Measurements from ENCODE around the gene C1orf174.

C1orf174 gene

DNA sequence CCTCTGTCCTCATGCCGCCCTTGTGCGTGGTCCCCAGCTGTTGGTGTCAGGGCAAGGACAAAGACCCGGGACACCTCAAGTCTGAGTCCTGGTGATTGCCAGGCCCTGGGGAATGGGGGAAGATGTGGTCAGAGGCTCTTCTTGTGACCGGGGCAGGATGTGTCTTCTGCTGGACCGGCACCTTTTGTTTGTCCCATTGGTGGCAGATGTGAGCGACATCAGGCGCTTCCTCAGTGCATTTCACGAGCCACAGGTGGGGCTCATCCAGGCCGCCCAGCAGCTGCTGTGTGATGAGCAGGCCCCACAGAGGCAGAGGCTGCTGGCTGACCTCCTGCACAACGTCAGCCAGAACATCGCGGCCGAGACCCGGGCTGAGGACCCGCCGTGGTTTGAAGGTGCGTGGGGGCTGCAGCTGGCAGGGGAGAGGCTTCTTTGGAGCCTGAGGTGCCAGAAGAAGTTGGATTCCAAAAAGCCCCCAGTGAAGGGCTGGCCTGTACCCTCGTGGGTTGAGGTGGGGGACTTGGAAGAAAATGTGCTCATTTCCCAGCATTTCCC lies 34.4 kb downstream of the C1orf174 start:
- FAIRE-seq = no peak

DNA sequence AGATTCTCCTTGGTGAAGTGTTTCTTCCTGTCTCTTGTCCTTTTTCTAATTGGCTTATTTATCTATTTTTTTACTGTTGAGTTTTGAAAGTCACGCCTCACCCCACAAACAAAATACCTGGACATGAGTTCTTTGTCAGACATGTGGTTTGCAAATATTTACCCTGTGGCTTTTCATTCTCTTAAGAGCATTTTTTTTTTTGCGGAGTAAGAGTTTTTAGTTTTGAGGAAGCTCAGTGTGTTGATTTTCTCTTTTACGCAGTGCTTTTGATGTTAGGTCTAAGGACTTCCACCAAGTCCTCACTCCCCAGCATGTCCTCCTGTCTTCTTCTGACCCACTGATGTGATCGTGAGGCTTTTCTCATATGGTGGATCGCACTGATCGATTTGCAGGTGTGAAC lies 35.2 kb downstream of the C1orf174 start:
- no peak for FAIRE-seq

DNA sequence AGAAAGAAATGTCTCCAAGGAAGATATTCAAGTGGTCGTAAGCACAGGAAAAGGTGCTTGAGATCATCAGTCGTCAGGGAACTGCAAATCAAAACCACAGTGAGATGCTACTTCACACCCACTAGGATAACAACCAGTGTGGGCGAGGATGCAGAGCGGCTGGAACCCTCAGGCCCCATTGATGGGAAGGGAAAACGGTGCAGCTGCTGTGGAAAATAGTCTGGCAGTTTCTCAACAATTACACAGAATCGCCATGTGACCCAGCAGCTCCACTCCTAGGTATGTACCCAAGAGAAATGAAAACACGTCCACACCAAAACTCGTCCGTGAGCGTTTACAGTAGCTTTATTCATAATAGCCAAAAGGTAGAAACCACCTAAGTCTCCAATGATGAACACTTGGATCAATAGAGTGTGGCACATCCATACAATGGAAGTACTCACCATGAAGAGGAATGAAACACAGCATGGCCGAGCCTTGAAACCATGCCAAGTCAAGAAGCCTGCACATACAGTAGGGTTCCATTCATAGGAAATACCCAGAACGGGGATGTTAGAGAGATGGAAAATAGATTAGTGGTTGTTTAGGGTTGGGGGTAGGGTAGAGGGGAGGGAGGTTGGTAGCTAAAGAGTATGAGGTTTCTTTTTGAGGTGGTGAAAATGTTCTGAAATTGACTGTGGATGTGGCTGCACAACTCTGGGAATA lies 36.7 kb downstream of the C1orf174 start:
- no peak for FAIRE-seq

DNA sequence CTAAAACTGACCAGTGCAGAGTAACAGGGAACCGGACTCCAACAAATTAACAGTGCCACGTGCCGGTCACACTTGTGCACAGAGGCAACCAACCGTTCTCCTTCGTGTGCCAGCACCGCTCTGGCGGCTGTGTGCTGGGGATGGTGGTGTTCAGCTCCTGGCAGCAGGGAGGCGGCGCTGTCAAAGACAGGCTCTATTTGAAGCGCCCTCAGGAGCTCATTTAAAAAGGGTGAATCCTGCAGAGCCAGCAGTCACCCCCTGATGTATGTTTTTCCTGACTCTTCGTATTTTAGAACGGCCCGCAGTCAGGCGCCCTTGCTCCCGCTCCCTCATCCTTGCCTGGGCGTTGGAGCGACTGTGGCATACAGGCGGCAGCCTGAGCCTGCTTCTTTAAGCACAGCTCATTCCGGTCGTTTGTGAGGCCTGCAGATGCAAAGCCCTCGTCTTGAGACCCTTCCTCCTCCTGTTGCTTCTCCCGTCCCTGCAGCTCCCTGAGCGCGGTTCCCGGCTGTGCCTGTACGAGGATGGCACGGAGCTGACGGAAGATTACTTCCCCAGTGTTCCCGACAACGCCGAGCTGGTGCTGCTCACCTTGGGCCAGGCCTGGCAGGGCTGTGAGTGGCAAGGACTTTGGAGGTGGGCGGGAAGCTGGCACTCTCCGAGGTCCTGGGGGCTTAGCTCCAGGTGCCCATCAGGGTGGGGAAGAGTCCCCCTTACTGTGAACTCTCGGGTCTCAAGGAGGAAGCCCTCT lies 41.7 kb downstream of the C1orf174 start:
- no peak for FAIRE-seq

DNA sequence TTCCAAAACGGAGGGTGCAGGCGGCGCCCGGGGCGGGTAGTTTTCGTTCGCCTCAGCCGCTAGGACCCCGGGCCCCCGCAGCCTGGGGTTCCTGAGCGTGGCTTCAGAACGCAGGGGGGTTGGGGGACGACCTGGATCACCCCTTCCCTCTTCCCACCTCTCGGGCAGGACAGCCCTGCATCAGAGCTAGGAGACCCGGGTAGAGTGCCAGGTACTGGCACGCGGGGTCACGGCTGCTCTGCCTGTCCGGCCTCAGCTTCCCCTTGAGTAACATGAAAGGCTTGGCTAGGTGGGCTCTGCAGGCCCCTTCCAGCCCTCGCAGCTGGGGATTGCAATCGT lies 42.3 kb downstream of the C1orf174 start:
- FAIRE-seq = no peak

DNA sequence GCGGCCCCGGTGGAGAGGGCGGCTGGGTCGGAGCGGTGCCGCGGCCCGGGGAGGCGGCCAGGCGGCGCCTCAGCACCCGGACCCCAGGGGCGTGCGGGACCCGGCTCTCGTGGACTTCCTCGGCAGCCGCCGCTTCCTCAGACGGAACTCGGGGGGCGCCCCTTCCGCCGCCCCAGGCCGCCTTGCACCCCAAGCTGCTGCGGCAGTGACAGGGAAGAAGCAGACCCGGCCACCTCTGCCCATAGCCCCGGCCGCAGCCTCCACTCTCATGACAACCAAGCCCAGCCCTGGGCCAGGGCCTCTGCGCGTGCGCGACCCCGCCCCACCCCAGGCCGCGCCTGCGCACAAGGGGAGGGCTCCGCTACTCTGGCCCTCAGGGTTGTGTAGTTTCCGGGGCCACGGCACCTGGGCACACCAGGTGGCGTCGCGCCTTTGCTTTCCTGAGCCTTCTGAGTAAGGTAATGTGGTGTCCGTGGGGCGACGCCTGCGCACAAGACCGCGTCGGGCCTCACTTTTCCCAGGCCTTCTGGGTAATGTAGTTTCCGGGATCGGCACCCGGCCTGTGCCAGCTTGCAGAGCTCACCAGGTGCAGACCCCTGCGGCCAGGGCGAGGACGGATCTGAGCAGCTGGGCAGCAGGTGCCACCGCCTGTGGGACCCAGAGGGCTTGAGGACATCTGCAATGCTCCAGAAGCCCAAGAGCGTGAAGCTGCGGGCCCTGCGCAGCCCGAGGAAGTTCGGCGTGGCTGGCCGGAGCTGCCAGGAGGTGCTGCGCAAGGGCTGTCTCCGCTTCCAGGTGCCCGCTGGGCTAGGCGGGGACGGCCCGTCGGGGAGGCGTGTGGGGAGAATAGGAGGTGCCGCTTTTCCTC lies 42.9 kb downstream of the C1orf174 start, which contains the start of the genes CEP104 and DFFB:
CEP104 (minus strand) TSS at position 289 of the 868 bp plus-strand sequence. CDS start 4,804 bp downstream, outside the sequence.
DFFB (plus strand) TSS at position 554 of the 868 bp plus-strand sequence; CDS start at position 682, 128 bp downstream.
- peak; percentile 77 for FAIRE-seq

DNA sequence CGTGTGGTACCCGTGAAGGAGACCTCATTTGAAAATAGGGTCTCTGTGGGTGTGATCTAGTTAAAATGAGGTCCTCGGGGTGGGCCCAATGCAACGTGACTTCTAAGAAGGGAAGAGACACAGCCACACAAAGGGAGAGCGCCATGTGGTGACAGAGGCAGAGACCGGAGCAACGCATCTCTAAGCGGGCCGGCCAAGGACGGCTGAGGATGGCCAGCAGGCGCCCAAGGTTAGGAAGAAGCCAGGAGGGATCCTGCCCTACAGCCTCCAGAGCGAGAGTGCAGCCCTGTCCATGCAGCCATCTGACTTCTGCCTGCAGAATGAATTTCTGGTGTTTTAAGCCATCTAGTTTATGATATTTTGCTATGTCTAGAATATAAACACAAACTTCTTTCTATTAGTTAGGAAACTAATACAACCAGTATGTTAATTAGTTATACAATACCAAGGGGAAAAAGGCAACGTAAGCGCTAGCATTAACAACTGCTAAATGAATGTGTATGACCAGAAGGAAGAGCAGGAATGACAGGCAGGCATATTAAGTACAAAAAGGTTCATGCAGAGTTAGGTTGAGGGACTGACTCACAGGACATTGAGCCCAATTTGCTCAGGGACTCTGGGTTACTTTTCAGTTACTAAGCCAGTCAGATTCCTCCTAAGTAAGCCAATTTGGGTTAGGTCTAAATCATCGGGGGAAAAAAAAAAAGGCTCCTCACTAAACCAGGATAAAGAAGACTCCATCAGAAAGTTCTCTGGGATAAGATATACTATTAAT lies 47.2 kb downstream of the C1orf174 start:
- no peak for FAIRE-seq

DNA sequence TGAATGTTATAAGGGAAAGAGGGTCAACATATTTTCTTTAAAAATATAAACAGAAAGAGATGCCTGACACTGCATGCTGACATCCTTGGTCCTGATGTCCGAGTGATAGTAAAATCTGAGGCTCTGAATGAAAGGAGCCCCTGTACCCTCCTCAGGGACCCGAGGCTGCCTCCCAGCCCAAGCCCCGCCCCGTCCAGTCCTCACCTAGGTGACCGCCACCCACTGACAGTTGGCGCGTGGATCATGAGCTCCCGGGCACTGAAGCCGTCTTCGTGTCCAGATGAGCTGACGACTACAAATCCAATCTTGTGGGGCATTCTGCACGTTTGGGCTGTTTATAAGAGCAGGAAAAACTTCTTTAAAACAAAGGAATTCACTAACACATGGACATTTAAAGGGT lies 48.0 kb downstream of the C1orf174 start:
- no peak for FAIRE-seq

DNA sequence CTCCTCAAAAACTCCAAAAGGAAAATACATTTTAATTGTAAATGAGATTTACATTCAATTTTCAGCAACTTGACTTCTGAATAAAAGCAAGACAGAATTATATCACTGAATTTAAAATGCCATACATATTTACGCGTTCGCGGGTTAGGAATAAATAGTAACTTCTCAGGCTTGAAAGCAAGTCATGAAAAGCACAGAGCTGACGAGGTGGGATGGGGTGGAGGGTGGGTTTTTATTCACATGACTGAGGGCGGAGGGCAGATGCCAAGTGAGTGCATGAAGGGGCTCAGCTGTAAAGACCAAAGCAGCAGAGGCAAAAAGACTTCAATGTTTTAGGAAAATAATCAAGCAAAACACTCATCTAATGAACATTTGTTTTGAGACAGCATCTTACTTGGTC lies 48.8 kb downstream of the C1orf174 start:
- no peak for FAIRE-seq

DNA sequence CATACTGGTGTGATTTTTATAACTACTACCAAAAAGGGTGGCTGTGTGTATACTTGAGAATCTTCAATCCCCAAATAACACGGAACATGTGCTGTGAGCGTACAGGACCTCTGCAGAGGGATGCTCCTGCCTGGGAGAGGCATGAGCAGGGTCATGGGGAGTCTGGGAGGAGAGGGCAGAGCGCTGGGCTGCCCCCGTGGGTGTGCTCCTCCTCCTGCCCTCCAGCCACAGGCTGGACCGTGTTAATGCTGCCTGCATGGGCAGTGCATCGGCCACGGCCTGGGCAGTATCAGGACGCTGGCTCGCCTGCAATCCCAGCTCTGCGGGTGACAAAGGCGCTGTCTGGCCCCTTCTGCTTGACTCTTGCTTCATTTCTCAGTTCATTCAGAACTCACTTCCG lies 49.2 kb downstream of the C1orf174 start:
- FAIRE-seq = no peak

DNA sequence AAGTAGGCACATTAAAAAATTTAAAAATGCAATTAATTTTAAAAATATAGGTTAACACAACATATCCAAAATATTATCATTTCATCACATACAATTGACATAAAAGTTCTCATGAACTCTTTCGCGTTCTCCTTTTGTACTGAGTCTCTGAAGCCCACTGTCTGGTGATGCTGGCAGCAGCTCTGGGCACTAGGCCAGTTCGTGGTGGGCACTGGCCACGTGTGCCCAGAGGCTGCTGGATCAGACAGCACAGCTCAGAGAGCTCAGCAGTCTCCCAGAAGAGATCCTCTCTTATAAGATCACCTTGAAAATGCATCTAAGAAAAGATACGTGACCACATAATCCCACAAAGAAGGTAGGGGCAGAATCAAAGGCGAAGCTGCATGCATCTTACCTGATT lies 53.0 kb downstream of the C1orf174 start:
- FAIRE-seq = no peak

DNA sequence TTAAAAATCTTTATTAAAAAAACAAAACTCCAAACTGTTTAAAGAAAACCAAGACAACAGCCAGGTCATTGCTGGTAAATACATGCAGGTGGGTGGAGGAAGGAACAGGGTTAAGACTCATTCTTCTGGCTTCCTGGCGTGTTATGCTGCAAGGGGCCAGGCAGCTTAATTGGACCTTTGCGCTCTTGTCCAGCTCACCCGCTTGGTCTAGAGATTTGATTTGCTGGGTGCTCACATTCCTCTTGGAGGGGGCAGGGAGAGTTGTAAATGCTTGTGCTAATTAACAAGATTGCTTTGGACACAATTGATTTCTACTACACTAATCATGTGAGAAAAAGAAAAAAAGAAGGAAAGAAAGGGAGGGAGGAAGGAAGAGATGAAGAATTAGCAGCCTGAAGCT lies 53.5 kb downstream of the C1orf174 start:
- FAIRE-seq = no peak

DNA sequence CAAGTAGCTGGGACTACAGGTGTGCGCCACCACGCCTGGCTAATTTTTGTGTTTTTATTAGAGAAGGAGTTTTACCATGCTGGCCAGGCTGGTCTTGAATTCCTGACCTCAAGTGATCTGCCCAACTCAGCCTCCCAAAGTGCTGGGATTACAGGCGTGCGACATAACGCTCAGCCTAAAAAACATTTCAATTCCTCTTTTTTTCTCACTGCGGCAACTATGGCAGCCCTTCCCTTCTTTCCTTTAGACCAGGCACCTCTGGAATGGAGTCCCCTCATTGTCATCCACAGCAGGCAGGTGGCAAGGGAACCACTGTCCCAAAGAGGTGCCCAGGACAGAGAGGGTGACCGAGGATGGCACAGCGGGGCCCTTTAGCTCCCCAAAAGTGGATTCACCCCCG lies 57.2 kb downstream of the C1orf174 start:
- no peak for FAIRE-seq

DNA sequence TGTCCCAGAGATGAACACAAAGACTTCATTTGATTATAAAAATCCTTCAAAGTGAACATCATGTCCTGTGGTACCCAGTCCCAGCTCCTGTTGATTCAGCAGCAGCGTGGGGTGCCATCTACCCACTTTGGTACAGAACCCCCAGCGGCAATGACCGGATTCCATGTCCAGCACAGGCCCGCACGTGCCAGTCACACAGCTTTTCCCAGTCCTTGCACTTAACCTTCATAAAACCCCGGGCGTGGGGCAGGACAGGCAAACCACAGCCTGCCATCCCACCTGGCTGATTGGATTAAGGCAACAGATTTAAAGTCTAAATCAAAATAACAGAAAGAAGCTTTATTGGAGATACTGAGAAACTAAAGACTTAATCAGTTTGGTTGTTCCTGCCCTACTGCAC lies 58.6 kb downstream of the C1orf174 start:
- FAIRE-seq = no peak

Measured in islet of Langerhans (tissue), 1 donor.